Measurements from ENCODE around the gene AOPEP. TPM values are rescaled to one million over a fixed set of nuclear protein-coding genes. Genes with fewer than 3 reads are reported as not detected.

AOPEP gene
- polyA plus RNA-seq, 1 donor from 2014 or later: 10.0 TPM

- Histone ChIP-seq H3K79me2 (replicated peaks; ENCODE audit: insufficient read depth, low read length) (no peaks in the 10 kb centered on the region), H3K27ac (ENCODE audit: low read length) (no peak overlapping the region), H4K20me1 (ENCODE audit: insufficient read depth) (no peaks in the 10 kb centered on the region), H3K9ac (ENCODE audit: low read length) (no peak overlapping the region), H3K4me2 (ENCODE audit: low read length) (no peak overlapping the region), H3K36me3 (ENCODE audit: insufficient read depth, low read length) (no peaks in the 10 kb centered on the region), H3K9me2 (ENCODE audit: insufficient read depth, low read length) (no peaks in the 10 kb centered on the region), H3K27me3 (ENCODE audit: insufficient read depth, low read depth, low read length) (no peaks in the 10 kb centered on the region), H2AFZ (ENCODE audit: low read depth, low read length) (no peak overlapping the region), H3F3A (ENCODE audit: insufficient read depth, low read length, poor library complexity, severe bottlenecking) (no peaks in the 10 kb centered on the region), H3K4me3 (ENCODE audit: low read length) (no peak overlapping the region), H3K9me3 (ENCODE audit: low read length) (no peaks in the 10 kb centered on the region)
- no peak for TF ChIP-seq SMC3 (conservative IDR thresholded peaks at IDR 0.05; ENCODE audit: poor library complexity)
- no peak for TF ChIP-seq EZH2 (IDR thresholded peaks at IDR 0.05; ENCODE audit: borderline replicate concordance, insufficient read depth, low read length, poor library complexity, severe bottlenecking)
- TF ChIP-seq MXI1 (conservative IDR thresholded peaks at IDR 0.05; ENCODE audit: poor library complexity, severe bottlenecking): no peak
- TF ChIP-seq REST (IDR thresholded peaks at IDR 0.05; ENCODE audit: borderline replicate concordance): no peak
- no peak for TF ChIP-seq CTCF (IDR thresholded peaks at IDR 0.05; ENCODE audit: poor library complexity, severe bottlenecking)
- TF ChIP-seq RAD21 (conservative IDR thresholded peaks at IDR 0.05): no peak
- TF ChIP-seq TAF1 (IDR thresholded peaks at IDR 0.05; ENCODE audit: low read depth): no peak
These were observed 32.9 kb upstream of the AOPEP start for GRCh38 chr9:94693485-94694204.

GRCh38 chr9:94696545-94696944 is 30.0 kb upstream of the AOPEP start:
- no peak for TF ChIP-seq CTCF (IDR thresholded peaks at IDR 0.05; ENCODE audit: poor library complexity, severe bottlenecking)
- TF ChIP-seq EZH2 (IDR thresholded peaks at IDR 0.05; ENCODE audit: borderline replicate concordance, insufficient read depth, low read length, poor library complexity, severe bottlenecking): no peak
- no peak for TF ChIP-seq REST (IDR thresholded peaks at IDR 0.05; ENCODE audit: borderline replicate concordance)
- TF ChIP-seq MXI1 (conservative IDR thresholded peaks at IDR 0.05; ENCODE audit: poor library complexity, severe bottlenecking): no peak
- no peak for TF ChIP-seq POLR2AphosphoS5 (IDR thresholded peaks at IDR 0.05)
- TF ChIP-seq RAD21 (conservative IDR thresholded peaks at IDR 0.05): no peak
- no peak for TF ChIP-seq SMC3 (conservative IDR thresholded peaks at IDR 0.05; ENCODE audit: poor library complexity)
- no peak for TF ChIP-seq EP300 (conservative IDR thresholded peaks at IDR 0.05; ENCODE audit: poor library complexity, severe bottlenecking)
- TF ChIP-seq TAF1 (IDR thresholded peaks at IDR 0.05; ENCODE audit: low read depth): no peak
- no peak overlapping the region for H3K27ac ChIP-seq (ENCODE audit: low read length)
- no peaks in the 10 kb centered on the region for H3K36me3 ChIP-seq (ENCODE audit: insufficient read depth, low read length)
- no peak overlapping the region for H3K9ac ChIP-seq (ENCODE audit: low read length)
- no peaks in the 10 kb centered on the region for H3K9me2 ChIP-seq (ENCODE audit: insufficient read depth, low read length)
- H3K4me3 ChIP-seq (ENCODE audit: low read length): no peak overlapping the region
- no peaks in the 10 kb centered on the region for H3K9me3 ChIP-seq (ENCODE audit: low read length)
- no peaks in the 10 kb centered on the region for H3K27me3 ChIP-seq (ENCODE audit: insufficient read depth, low read depth, low read length)
- no peaks in the 10 kb centered on the region for H3K79me2 ChIP-seq (replicated peaks; ENCODE audit: insufficient read depth, low read length)
- H3F3A ChIP-seq (ENCODE audit: insufficient read depth, low read length, poor library complexity, severe bottlenecking): no peaks in the 10 kb centered on the region
- no peak overlapping the region for H2AFZ ChIP-seq (ENCODE audit: low read depth, low read length)
- no peak overlapping the region for H3K4me2 ChIP-seq (ENCODE audit: low read length)
- H4K20me1 ChIP-seq (ENCODE audit: insufficient read depth): no peaks in the 10 kb centered on the region
